Caco-2 (cell line): ENCODE measurements around the gene TM2D1. TPM values are rescaled to one million over a fixed set of nuclear protein-coding genes. Genes with fewer than 3 reads are reported as not detected.

Experiments used
- BruUV-seq: library from RNA; stranded (reverse); fragments of 400-500 nt; replicated peaks from 2 replicates; lab custom pipeline; 2021; lab: Mats Ljungman, UMichigan
- CTCF ChIA-PET: fragments of 300-600 bp; sonication (Branson Sonifier 250); formaldehyde crosslinking; loops from one replicate; lab custom pipeline; 2022; ENCODE audit warnings: antibody characterized with exemption; lab: Charles Lee
- POLR2A ChIA-PET: fragments of 300-600 bp; sonication (Branson Sonifier 250); formaldehyde crosslinking; loops from one replicate; lab custom pipeline; 2022; ENCODE audit warnings: antibody characterized with exemption; lab: Charles Lee
- DNase-seq, 2 experiments: peaks; one replicate each; pipeline versions ENCODE4 v3.0.0 to v3.0.0-alpha.2; 2020 to 2022
- H3K27me3 ChIP-seq: replicated peaks from 2 replicates; pipeline ENCODE4 v1.6.0; 2011; ENCODE audit warnings: low read length; ENCODE audit not compliant: control insufficient read depth, insufficient read depth
- H3K36me3 ChIP-seq: 2 replicates; pipeline ENCODE4 v1.5.1; 2011; ENCODE audit warnings: low read length; ENCODE audit not compliant: control insufficient read depth, insufficient read depth
- H3K4me1 ChIP-seq: fragments of 250-450 bp; sonication (Bioruptor Pico); 2 replicates; pipeline ENCODE4 v1.5.1; 2020; ENCODE audit warnings: mild to moderate bottlenecking
- H3K4me3 ChIP-seq: 2 replicates; pipeline ENCODE4 v1.5.1; 2011; ENCODE audit warnings: low read depth, mild to moderate bottlenecking, control low read depth, low read length
- H3K9me3 ChIP-seq: fragments of 250-450 bp; sonication (Bioruptor Pico); 2 replicates; pipeline ENCODE4 v1.5.1; 2020; ENCODE audit warnings: mild to moderate bottlenecking, moderate library complexity
- H3K27ac Mint-ChIP-seq: one replicate; pipeline ENCODE4 v1.8.0; 2022; ENCODE audit warnings: mixed read lengths; ENCODE audit not compliant: unreplicated experiment
- H3K27me3 Mint-ChIP-seq: one replicate; pipeline ENCODE4 v1.8.0; 2022; ENCODE audit warnings: mixed read lengths; ENCODE audit not compliant: insufficient read depth, unreplicated experiment
- H3K36me3 Mint-ChIP-seq: one replicate; pipeline ENCODE4 v1.8.0; 2022; ENCODE audit warnings: mild to moderate bottlenecking, mixed read lengths; ENCODE audit not compliant: insufficient read depth, unreplicated experiment
- H3K4me1 Mint-ChIP-seq: one replicate; pipeline ENCODE4 v1.8.0; 2022; ENCODE audit warnings: low read depth, mixed read lengths; ENCODE audit not compliant: unreplicated experiment
- H3K4me3 Mint-ChIP-seq: one replicate; pipeline ENCODE4 v1.8.0; 2022; ENCODE audit warnings: mild to moderate bottlenecking, moderate library complexity, mixed read lengths; ENCODE audit not compliant: unreplicated experiment
- H3K9me3 Mint-ChIP-seq: one replicate; pipeline ENCODE4 v1.8.0; 2022; ENCODE audit warnings: mixed read lengths; ENCODE audit not compliant: unreplicated experiment
- intact Hi-C: fragments of 100-400 bp; cut with micrococcal nuclease; formaldehyde crosslinking; loops from one replicate; pipeline ENCODE4 v1.10.0; 2022; ENCODE audit not compliant: unreplicated experiment
- total RNA-seq: library from RNA; stranded (reverse); gene quantifications from 2 replicates; pipeline ENCODE4 v1.2.3, GENCODE V29; 2022
- TF ChIP-seq, protein P1 (sequence below), 2 experiments: fragments of 200-600 bp in 1 of 2; IDR thresholded peaks; 1 replicate in 1 of 2; 2 replicates in 1 of 2; pipeline versions ENCODE4 v1.5.1 to v1.8.0; 2011 to 2022; ENCODE audit warnings: antibody characterized with exemption in 1 of 2, control low read depth in 1 of 2, inconsistent platforms in 1 of 2, low read depth in 1 of 2, low read length in 1 of 2, mild to moderate bottlenecking in 1 of 2, moderate library complexity in 1 of 2; ENCODE audit not compliant: insufficient read depth in 1 of 2, severe bottlenecking in 1 of 2, unreplicated experiment in 1 of 2

Gene TM2D1
- total RNA-seq, 1 experiment from 2014 or later = 16.3 TPM

DNA sequence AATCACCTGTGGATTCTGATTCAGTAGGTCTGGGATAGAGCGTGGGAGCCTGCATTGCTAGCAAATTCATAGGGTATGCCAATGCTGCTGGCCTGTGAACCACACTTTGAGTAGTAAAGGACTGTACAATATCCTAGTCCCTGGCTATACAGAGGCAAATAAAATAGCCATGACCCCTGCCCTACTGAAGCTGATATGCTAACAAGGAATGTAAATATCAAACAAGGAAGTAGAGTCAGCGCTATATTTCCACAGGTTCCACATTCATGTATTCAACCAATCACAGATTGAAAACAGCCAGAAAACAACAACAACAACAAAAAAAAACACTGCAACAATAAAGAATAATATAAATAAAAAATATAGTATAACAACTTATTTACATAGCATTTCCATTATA is 77.8 kb downstream of the TM2D1 start:
- H3K9me3 Mint-ChIP-seq = no peaks in the 10 kb centered on the region
- intact Hi-C loops = no loop called here
- Histone ChIP-seq H3K27me3 (no peaks in the 10 kb centered on the region), H3K36me3 (no peaks in the 10 kb centered on the region), H3K9me3 (no peaks in the 10 kb centered on the region), H3K4me1 (peaks cover 11% of the 10 kb centered on the region), H3K4me3 (no peak overlapping the region)
- ChIA-PET POLR2A (no interaction called here), CTCF (no interaction called here)
- no peaks in the 10 kb centered on the region for H3K36me3 Mint-ChIP-seq
- H3K4me1 Mint-ChIP-seq = peaks cover 21% of the 10 kb centered on the region
- no peak overlapping the region for H3K4me3 Mint-ChIP-seq
- BruUV-seq = no TSS peak
- no peaks in the 10 kb centered on the region for H3K27me3 Mint-ChIP-seq
- TF ChIP-seq, protein P1, sequence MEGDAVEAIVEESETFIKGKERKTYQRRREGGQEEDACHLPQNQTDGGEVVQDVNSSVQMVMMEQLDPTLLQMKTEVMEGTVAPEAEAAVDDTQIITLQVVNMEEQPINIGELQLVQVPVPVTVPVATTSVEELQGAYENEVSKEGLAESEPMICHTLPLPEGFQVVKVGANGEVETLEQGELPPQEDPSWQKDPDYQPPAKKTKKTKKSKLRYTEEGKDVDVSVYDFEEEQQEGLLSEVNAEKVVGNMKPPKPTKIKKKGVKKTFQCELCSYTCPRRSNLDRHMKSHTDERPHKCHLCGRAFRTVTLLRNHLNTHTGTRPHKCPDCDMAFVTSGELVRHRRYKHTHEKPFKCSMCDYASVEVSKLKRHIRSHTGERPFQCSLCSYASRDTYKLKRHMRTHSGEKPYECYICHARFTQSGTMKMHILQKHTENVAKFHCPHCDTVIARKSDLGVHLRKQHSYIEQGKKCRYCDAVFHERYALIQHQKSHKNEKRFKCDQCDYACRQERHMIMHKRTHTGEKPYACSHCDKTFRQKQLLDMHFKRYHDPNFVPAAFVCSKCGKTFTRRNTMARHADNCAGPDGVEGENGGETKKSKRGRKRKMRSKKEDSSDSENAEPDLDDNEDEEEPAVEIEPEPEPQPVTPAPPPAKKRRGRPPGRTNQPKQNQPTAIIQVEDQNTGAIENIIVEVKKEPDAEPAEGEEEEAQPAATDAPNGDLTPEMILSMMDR (IDR thresholded peaks at IDR 0.05; ENCODE audit: insufficient read depth in 1 of 2, low read depth in 1 of 2, low read length in 1 of 2, severe bottlenecking in 1 of 2, unreplicated experiment in 1 of 2) = no peak
- DNase-seq = no peak
- H3K27ac Mint-ChIP-seq = no peak overlapping the region

DNA sequence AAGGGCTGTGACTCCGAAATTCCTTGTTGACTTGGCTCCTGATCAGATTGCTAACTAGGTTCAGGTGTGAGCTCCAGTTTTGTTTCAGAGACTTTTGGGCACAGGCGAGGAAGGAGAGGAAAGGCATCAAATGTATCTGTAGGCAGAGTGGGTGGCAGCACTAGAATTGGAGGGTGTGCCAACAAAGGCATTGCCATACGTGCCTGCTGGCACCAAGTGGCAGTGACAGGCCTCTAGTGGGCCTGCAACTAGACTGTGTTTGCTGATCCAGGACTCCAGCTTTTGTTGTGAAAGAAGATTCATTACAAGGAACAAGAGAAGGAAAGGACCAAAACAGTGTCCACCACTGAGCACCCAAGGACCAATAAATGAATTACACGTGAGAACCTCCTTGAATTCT is 79.5 kb downstream of the TM2D1 start:
- Mint-ChIP-seq H3K36me3 (no peaks in the 10 kb centered on the region), H3K4me3 (no peak overlapping the region), H3K9me3 (no peaks in the 10 kb centered on the region), H3K27me3 (no peaks in the 10 kb centered on the region), H3K27ac (no peak overlapping the region), H3K4me1 (peaks cover 21% of the 10 kb centered on the region)
- ChIA-PET POLR2A (no interaction called here), CTCF (no interaction called here)
- Histone ChIP-seq H3K4me1 (peaks cover 11% of the 10 kb centered on the region), H3K27me3 (no peaks in the 10 kb centered on the region), H3K36me3 (no peaks in the 10 kb centered on the region), H3K4me3 (no peak overlapping the region), H3K9me3 (no peaks in the 10 kb centered on the region)
- no peak for DNase-seq
- TF ChIP-seq, protein P1 (IDR thresholded peaks at IDR 0.05; ENCODE audit: insufficient read depth in 1 of 2, low read depth in 1 of 2, low read length in 1 of 2, severe bottlenecking in 1 of 2, unreplicated experiment in 1 of 2) = no peak
- no TSS peak for BruUV-seq
- intact Hi-C loops = no loop called here

DNA sequence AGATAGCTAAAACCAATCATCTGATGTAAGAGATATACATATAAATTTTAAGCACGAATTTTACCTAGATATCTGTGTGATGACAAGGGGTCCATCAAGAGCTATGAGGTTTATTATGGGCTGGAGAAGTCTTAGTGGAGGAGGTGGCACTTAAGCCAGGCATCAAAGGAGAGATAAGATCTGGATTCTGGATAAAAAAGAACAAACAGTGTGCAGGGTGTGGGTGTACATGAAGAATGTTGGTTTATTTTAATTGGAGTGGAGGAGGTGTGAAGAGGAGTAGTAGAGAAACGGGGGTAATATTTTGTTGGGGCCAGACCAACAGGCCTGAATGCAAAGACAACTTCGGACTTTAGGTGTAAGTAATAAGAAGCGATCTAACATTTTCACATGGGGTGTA is 80.6 kb downstream of the TM2D1 start:
- H3K9me3 Mint-ChIP-seq = no peaks in the 10 kb centered on the region
- BruUV-seq = no TSS peak
- no peaks in the 10 kb centered on the region for H3K27me3 Mint-ChIP-seq
- no peak for DNase-seq
- Histone ChIP-seq H3K27me3 (no peaks in the 10 kb centered on the region), H3K4me1 (peaks cover 11% of the 10 kb centered on the region), H3K4me3 (no peak overlapping the region), H3K36me3 (no peaks in the 10 kb centered on the region), H3K9me3 (no peaks in the 10 kb centered on the region)
- intact Hi-C loops = no loop called here
- no peak overlapping the region for H3K4me3 Mint-ChIP-seq
- H3K36me3 Mint-ChIP-seq = no peaks in the 10 kb centered on the region
- CTCF ChIA-PET = no interaction called here
- no peak overlapping the region for H3K27ac Mint-ChIP-seq
- POLR2A ChIA-PET = no interaction called here
- peaks cover 21% of the 10 kb centered on the region for H3K4me1 Mint-ChIP-seq
- TF ChIP-seq, protein P1 (IDR thresholded peaks at IDR 0.05; ENCODE audit: insufficient read depth in 1 of 2, low read depth in 1 of 2, low read length in 1 of 2, severe bottlenecking in 1 of 2, unreplicated experiment in 1 of 2) = no peak
